HG03066 (cell line): ENCODE data around the gene FHAD1.

Experiments used
- ATAC-seq: cut with Tn5 transposase; IDR thresholded peaks from one replicate; pipeline ENCODE4 v1.9.1; 2021; ENCODE audit warnings: low read depth; ENCODE audit not compliant: unreplicated experiment

The FHAD1 gene

DNA sequence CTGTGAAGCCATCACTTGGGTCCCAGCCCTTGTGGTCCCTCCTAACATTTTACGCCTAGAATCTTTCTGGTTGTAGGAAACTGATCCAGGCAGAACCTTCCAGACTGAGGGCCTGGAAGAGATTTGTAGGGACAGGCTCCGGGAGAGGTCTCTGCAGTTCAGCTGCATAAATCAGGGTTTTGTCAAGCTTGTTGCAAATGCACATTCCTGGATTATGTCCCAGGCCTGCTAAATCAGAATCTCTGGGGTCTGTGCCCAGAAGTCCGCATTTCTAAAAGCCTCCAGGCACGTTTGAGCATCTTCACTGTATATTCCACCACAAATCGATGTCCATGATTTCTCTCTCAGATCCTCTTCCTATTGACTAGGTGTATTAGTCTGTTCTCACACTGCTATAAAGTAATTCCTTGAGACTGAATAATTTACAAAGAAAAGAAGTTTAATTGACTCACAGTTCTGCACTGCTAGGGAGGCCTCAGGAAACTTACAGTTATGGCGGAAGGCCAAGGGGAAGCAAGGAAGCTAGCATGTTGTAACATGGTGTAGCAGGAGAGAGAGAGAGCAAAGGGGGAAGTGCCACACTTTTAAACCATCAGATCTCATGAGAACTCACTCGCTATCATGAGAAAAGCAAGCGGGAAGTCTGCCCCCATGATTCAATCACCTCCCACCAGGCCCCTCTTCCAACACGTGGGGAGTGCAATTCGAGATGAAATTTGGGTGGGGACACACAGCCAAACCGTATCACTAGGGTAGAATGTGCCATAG, 1.2 kb upstream of the FHAD1 start:
- ATAC-seq = no peak

DNA sequence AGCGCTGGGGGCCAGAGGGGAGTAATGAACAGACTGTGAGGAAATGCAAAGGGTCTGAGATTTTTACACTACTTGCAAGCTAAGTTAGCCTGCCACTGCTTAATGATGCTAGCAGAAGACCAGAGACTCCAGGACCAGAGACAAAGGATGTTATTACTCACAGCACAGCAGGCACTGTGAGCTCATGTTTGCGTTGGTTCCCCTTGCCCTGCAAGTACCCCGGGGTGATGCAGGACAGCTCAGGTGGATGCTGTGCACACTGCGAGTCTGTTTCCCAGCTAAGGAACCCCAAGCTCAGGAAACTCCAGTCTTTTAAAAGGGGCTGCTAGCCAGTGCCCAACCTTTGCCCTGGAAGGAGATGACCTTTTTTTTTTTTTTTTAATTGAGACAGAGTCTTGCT, 1.2 kb downstream of the FHAD1 start:
- ATAC-seq = no peak

DNA sequence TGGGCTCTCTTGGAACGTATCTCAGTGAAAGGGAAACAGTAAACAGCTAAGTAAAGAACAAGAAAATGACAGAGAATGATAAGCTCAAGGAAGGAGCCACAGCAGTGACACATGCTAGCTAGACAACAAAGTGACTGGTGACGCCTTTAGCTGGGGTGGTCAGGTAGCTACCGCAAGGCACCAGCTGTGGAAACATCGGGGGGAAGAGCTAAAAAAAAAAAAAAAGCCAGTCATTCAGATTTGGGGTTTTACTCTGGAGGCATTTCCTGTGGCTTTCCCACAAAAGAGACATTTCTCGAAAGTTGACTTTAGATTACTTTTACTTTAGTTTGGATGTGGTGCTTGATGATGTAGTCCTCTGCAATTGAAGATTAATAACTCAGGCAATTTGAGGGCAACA, 2.1 kb downstream of the FHAD1 start:
- no peak for ATAC-seq

DNA sequence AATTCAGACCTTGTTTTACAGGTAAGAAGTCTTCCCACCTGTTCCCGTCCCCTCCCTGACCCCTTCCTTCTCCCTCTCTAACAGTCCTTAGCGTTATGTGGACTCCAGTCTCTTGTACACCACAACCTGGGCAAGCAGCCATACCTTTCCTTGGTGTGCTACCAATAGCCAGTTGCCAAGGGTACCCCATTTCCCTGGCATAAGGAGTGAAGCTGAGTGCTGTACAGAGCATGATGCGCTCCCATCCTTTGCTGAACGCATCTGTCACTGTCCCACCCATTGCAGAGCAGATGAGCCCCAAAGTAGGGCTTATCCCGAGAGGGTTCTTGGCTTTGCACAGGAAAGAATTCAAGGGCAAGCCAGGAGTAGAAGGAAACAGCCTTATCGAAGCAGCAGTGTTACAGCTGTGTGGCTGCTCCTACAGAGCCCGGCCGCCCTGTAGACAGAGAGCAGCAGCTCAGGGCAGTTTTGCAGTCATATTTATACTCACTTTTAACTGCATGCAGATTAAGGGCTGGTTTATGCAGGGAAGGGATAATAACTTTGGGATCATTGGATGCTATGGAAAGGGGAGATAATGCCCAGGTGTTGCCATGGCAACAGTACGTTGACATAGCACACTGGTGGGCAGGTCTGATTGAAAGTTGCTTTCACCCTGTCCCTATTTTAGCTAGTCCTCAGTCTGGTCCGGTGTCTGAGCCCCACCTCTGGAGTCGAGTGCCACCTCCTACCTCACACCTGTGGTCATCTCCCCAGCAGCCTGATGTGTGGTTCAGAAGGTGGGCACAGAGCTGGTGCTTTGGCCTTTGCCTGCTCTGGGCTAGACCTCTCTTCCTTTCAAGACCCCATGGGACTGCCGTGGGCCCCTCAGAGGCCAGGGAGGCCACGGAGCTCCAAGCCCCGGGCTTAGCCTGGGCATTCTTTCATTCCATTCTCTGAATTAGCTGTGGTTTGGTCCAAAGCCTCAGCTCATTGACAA, 5.1 kb downstream of the FHAD1 start:
- ATAC-seq = no peak

DNA sequence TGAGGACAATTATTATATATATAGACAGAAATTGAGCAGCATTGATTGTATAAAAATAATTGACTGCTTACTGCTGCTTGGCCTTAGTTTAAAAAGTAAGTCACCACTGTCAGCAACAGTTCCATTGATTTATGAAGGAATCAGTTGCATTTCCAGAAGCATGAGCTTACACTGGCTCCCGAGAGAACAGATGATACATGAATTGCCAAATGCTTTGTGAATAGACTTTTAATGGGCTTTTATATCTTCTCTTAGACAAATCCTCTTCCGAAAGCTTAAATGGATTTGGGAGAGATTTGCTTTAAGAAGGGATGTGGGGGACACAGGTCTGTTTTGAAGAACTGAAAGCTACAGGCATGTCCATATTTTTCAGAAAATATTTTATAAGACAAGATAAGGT, 7.5 kb downstream of the FHAD1 start:
- no peak for ATAC-seq

DNA sequence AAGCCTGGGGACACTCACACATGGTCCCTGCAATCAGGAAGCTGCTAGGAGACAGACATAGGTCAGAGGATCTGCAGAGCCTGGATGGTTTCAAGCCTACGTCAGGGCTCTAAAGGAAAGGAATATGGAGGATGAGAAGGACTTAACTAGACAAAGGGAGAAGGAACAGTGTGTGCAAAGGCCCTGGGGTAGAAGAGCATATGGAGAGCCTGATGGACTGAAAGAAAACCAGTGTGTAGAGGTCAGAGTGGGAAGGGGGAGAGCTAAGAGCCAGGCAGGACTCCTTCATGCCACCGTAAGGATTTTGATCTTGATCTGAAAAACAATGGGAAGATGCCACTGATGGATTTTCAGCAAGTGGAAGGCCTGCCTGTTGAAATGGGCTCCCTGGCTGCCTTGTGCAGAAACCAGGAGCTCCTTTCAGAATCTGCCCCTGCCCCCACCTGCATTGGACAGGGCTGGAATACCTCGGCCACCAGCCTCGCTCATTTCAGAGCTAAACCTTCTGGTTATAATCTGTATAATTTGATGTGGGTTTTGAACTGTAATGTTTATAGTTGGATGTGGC, 8.6 kb downstream of the FHAD1 start:
- ATAC-seq = no peak

DNA sequence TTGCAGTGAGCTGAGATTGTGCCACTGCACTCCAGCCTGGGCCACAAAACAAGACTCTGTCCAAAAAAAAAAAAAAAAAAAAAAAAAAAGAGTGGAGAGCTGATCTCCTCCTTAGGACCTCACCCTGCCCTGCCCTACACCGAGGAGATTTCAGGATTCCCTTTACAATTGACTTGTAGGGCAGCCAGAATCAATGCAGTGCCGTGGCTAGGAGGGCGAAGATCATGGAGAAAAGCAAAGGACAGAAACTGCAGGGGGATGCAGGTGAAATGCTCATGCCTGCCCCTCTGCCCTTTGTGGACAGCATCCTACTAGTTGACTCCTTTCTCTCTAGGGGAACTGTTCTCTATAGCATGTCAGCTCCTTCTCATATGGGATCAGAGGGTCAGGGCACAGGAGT, 9.6 kb downstream of the FHAD1 start:
- no peak for ATAC-seq

DNA sequence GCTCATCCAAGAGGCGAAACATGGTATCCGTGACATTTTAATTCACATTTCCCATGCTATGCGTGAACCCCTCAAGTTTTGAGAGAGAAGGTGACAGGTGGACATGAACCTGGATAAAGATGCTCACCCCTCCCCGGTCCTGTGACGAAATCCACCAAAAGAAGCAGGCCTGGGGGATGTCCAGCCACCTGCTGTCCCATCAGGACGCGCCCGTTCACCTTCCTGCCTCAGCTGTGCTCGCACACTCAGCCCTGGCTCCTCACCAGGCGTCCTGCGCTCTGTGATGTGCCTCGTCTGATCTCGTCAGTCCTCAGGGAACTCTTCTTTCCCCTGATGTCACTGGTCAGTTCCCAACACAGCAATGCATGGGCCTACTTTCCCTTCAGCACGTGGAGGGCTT, 10.3 kb downstream of the FHAD1 start:
- ATAC-seq = no peak

DNA sequence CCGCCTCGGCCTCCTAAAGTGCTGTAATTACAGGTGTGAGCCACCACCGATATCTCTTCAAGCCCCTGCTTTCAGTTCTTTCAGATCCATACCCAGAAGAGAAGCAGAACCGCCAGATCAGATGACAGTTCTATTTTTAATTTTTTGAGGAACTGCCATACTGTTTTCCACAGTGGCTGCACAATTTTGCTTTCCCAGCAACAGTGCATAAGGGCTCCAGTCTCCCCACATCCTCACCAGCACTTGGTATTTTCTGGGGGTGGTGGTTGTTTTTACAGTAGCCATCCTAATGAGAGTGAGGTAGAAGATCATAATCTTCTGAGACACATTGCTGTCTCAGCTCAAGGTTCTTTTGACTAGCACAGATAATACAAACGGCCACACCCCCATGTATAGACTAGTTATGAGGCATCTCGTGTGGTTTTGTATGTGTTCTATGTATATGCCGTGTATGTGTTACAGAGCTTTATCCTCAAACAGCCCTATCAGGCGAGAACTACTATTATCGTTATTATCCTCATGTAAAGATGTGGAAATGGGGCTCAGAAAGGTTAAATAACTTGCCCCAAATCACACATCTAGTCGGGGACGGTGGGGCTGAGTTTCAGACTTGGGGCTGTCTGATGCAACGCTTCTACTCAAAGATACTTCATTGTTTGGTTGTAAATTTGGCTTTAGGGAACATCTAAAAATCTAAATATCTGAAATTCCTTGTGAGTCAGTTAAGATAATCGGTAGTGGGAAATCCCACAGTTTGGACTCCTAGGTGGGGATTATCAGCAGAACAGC, 12.0 kb downstream of the FHAD1 start:
- no peak for ATAC-seq

DNA sequence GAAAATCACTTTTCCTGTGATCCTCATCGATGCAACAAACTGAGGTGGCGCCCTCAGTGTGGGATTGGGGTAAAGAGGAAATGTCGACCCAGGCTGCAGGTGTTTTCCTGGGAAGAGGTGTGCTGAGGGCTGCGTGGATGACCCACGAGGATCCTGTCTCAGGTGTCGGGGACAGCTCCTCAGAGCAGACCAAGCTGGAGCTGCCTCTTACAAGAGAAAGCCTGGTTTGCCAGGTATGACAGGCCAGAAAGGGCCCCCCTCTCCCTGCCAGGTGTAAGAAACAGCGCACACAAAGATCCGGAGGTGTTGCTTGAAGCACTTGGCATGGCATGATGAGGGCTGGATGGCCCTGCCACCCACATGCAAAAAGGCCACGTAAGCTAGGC, 12.6 kb downstream of the FHAD1 start:
- ATAC-seq = no peak

DNA sequence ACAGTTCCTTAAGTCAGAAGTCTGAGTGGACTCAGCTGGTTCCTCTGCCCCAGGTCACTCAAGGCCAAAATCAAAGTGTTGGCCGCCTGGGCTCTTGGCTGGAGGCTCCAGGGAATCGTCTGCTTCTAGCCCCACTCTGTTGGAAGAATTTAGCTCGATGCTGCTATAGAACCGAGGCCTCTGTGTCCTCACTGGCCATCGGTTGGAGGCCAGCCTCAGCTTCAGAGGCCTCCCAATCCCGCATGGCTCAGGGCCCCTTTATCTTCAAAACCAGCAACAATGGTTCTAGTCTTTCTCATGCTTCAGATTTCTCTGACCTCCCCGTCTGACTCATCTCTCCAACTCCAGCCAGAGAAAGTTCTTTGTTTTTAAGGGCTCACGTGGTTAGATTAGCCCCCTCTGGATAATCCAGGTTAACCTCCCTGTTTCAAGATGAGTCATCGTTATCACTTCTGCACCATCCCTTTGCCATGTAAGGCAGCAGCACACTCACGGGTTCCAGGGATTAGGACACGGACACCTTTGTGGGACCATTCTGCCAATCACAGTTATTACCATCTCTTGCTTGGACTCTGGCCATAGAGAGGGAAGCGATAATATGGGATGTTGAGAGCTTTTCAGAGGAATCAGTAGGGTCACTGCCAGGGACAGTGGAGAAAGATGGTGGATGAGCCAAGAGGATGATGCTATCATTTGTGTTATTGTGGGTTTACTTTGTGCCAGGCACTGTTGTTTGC, 13.6 kb downstream of the FHAD1 start:
- ATAC-seq = no peak

DNA sequence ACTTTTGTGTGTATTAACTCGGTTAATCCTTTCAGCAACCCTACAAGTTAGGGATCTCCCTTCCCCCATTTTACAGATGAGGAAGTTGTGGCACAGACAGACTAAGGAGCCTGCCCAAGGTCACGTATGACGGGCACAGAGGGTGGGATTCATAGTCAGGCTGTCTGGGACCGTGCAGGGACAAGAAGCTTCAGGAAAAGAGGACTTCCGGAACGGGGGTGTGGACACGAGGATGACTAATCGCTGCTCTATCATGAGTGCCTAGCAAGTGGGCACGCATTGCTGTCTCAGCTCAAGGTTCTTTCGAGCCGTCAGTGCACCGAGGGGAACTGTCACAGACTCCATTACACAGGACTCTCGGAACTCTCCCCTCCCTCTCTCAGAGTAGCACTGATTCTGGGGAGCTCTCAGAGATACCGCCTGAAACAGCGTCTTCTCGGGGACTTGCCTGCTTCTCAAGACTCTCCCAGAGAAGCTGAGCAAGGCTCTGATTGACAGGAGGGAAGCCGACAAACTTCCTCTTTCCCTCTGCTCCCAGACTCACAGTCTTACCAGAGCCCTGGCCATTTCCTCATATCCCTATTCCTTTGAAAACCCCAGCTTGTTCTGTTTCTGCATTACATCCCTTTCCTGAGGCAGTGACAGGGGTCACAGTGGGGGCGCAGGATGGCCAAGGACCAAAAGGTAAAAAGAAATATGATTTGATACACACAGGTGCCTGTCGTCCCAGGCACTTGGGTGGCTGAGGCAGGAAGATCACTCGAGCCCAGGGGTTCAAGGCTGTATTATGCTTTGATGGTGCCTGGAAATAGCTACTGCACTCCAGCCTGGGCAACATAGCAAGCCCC, 14.4 kb downstream of the FHAD1 start:
- no peak for ATAC-seq

DNA sequence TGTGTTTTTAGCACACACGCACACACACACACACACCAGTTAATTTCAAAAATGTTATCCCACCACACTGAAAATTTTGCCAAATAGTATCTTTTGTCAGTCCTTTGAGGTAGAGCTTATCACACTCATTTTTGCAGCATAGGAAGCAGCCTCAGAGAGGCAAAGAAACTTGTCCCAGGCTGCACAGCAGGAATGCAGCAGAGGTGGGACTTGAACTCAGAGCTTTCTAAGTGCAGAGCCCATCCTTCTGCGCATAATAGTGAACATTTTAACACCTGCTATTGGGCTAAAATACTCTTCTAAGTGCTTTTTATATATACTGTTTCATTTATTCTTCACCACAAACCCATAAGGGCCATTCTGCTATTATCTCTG, 15.0 kb downstream of the FHAD1 start:
- no peak for ATAC-seq

DNA sequence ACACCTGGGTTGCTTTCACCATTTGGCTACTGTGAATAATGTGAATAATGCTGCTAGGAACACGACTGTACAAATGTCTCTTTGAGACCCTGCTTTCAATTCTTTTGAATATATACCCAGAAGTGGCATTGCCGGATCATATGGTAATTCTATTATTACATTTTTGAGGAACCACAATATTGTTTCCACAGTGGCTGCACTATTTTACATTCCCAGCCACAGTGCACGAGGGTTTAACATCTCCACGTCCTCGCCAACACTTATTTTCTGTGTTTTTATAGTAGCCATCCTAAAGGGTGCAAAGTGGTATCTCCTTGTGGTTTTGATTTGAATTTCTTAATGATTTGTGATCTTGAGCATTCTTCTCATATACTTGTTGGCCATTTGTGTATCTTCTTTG, 15.7 kb downstream of the FHAD1 start:
- no peak for ATAC-seq

DNA sequence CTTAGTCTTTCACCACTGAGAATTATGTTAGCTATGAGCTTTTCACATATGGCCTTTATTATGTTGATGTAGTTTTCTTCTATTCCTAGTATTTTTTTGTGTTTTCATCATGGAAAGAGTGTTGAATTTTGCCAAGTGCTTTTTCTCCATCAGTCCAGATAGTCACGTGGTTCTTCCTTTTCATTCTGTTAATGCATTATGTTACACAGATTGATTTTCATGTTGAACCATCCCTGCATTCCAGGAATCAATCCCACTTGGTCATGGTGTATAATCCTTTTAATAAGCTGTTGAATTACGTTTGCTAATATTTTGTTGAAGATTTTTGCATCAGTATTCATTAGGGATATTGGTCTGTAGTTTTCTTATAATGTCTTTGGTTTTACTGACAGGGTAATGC, 17.7 kb downstream of the FHAD1 start:
- no peak for ATAC-seq

DNA sequence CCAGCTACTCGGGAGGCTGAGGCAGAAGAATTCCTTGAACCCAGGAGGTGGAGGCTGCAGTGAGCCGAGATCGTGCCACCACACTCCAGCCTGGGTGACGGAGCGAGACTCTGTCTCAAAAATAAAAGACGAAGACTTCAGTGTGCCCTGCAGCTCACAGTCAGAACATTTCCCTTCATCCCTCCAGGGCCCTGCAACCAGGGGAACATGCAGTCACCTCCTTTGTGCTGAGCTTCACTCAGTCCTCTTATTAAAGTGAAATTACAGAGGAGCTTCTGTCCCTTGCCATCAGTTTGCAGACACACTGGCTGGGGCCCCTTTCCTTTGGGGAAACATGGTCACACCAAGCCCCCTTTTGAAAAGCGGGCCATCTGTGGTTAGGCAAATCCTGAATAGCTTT, 24.2 kb downstream of the FHAD1 start:
- no peak for ATAC-seq

DNA sequence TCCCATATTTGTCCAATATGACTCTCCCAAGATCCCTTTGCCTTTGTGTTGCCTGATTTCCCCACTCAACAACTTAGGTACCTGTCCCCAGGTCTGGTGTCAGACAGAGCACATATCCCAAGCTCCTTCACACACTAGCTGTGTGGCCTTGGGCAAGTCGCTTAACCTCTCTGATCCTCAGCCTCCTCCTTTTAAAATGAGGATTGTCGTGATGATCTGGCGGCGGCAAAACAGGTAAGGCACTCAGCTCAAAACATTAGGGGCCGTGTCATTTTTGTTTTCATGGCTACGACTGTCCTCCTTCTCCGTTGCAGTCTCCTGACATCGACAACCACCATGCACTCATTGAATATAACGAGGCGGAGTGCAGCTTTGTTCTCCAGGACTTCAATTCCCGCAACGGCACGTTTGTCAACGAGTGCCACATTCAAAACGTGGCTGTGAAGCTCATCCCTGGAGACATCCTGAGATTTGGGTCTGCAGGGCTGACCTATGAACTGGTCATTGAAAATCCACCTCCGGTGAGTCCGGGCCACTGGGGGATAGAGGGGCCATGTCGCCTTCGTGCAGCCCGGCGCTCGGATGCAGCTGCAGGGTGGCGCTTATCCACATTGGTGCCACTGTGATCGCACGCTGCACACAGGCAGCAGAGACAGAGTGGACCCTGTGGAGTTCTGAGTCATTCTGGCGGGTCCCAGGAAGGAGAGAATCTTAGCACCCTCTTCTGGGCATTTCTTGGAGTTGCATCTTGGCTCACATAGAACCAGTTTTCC, 25.2 kb downstream of the FHAD1 start:
- ATAC-seq = no peak

DNA sequence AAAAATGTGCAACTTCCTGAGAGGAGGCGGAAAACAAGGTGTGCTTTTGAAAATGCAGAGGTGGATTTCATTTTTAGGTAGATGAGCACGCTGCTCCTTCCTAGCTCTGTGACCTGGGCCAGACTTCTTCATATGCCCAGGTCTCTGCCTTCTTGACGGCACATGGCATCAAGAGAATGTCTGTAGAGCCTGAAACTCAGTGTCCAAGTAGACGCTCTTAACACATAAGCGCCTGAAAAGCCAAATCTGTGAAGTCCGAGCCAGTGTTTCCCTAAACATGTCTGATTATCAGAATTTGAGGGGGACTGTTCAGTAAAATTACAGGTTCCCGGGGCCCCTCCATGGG, 25.7 kb downstream of the FHAD1 start:
- ATAC-seq = no peak

DNA sequence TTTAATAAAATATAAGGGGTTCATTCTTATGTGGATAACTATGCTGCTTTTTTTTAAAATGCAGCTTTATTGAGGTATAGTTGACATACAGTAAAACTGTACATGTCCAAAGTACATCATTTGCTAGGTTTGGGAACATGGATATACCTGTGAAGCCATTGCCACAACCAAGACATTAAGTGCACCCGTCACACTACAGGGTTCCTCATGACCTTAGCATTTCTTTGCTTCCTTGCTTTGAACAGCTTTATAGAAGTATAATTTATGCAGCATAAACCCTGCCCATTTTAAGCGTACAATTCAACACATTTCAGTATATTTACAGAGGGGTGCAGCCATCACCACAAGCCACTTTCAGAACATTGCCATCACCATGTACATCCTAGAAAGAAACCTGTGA, 26.3 kb downstream of the FHAD1 start:
- ATAC-seq = no peak
